Uterus (tissue), 2 donors: Measurements from ENCODE around the gene BRF1.

ENCODE experiments used
- POLR2A ChIP-seq, 2 donors: fragments of 450-650 bp; IDR thresholded peaks; one replicate each; pipeline ENCODE4 v1.6.1; 2016; ENCODE audit warnings: antibody characterized with exemption in 2 of 2, mild to moderate bottlenecking in 1 of 2, moderate library complexity in 1 of 2
- TF ChIP-seq, protein P1 (sequence below), 4 experiments: fragments of 200-600 bp in 2 of 4; fragments of 450-650 bp in 2 of 4; sonication (generic) in 2 of 4; IDR thresholded peaks; one replicate each; pipeline ENCODE4 v1.5.1; 2016 to 2019; ENCODE audit warnings: antibody characterized with exemption in 4 of 4, mild to moderate bottlenecking in 2 of 4, moderate library complexity in 1 of 4

DNA sequence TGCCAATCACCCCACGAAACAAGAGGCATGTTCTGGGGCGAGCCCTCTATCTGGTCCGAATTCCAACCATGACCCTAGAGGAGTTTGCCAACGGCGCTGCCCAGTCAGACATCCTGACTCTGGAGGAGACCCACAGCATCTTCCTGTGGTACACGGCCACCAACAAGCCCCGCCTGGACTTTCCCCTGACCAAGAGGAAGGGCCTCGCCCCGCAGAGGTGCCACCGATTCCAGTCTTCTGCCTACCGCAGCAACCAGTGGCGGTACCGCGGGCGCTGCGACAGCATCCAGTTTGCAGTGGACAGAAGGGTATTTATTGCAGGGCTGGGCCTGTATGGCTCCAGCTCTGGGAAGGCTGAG, 50.8 kb downstream of the BRF1 start:
- TF ChIP-seq, protein P1, sequence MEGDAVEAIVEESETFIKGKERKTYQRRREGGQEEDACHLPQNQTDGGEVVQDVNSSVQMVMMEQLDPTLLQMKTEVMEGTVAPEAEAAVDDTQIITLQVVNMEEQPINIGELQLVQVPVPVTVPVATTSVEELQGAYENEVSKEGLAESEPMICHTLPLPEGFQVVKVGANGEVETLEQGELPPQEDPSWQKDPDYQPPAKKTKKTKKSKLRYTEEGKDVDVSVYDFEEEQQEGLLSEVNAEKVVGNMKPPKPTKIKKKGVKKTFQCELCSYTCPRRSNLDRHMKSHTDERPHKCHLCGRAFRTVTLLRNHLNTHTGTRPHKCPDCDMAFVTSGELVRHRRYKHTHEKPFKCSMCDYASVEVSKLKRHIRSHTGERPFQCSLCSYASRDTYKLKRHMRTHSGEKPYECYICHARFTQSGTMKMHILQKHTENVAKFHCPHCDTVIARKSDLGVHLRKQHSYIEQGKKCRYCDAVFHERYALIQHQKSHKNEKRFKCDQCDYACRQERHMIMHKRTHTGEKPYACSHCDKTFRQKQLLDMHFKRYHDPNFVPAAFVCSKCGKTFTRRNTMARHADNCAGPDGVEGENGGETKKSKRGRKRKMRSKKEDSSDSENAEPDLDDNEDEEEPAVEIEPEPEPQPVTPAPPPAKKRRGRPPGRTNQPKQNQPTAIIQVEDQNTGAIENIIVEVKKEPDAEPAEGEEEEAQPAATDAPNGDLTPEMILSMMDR (IDR thresholded peaks at IDR 0.05): no peak
- no peak for TF ChIP-seq POLR2A (IDR thresholded peaks at IDR 0.05)
